GM19328 (cell line): ENCODE results near the gene SAFB2.

Experiments
- ATAC-seq: cut with Tn5 transposase; IDR thresholded peaks from one replicate; pipeline ENCODE4 v1.9.1; 2021; ENCODE audit warnings: mild to moderate bottlenecking, moderate library complexity; ENCODE audit not compliant: unreplicated experiment

The SAFB2 gene

DNA sequence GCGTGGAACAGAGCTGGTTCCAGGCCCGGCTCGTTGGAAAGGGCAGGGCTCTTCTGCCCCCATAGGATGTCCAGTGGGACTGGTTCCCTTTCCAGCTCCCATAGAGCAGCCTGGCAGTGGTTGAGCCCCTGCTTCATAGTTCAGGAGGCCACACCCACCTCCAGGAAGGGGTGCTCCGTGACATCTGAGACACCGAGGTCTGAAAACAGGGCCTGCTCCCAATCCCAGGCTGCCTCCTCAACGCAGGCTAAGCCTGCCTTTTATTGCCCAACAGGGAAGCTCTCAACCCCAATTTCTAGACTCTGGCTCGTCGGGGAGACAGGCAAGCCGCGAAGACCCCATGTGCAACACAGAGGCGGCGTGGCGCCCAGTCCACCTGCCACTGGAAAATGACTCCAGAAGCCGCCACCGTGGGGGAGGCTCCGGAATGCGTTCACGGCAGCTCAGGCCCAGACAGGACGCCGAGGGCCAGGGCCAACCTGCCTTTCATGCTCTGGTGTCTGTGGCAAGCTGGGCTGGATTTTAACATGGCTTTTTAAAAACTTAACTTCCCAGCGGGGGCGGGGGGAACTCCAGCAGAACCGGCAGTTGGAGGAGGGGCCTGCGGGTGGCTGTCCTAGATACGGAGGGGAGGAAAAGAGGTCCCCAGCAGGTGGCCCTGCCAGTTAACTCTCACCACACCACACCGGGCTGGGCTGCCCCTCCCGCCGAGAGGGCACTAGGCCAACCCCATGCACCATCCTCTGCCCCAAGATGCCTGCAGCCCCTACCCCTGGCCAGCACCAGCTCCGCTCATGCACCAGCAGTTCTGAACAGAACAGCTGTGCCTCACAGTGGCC, 36.9 kb downstream of the SAFB2 start:
- ATAC-seq = no peak

DNA sequence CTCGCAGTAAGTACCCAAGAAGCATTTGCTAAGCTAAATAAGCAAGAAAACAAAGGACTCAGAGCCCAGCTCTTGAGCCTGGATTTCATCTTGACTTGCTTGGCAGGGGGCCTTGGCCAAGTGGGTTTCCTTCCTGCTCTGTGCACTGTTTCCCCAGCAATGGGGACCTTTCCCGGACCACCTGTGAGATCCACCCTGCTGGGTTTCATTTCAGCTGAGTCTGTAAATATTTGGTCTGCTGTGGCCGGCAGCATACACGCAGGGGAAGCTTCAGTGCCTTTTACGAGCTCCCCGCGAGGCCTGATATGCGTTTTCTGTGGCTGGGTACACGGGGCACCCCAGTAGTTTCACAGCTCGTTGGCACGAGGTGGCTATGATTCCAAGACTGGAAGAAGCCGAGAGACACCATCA, 42.4 kb downstream of the SAFB2 start:
- no peak for ATAC-seq

DNA sequence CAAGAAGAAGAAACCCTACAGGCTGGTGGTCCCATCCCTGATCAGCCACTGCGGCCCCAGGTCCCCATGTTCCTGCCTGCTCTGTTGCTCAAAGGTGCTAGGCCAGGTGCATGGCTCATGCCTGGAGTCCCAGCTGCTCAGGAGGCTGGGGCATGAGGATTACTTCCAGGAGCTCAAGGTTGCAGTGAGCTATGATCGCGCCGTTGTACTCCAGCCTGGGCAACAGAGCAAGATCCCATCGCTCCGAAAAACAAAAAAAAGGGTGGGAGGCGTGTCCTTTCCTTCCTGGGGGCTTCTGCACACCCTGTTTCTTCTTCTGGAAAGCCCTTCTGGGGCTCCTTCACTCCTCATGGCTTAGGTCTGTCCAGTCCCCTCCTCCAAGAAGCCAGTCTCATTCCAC, 42.9 kb downstream of the SAFB2 start:
- no peak for ATAC-seq

DNA sequence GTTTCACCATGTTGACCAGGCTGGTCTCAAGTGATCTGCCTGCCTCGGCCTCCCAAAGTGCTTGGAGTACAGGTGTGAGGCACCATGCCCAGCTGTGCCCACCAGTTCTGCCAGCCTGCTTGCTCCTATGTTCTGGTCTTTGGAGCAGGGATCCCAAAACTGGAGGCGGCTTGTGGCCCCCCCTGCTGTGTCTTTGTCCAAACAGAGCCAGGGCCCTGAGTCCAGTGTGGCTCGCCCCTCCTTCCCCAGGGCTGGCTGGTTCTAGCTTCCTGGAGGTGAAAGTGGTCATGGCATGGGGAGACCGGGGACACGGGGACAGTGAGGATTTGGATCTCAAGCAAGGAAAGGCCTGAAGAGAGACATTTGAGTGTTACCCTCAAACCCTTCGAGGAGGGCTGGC, 43.3 kb downstream of the SAFB2 start:
- ATAC-seq = no peak

DNA sequence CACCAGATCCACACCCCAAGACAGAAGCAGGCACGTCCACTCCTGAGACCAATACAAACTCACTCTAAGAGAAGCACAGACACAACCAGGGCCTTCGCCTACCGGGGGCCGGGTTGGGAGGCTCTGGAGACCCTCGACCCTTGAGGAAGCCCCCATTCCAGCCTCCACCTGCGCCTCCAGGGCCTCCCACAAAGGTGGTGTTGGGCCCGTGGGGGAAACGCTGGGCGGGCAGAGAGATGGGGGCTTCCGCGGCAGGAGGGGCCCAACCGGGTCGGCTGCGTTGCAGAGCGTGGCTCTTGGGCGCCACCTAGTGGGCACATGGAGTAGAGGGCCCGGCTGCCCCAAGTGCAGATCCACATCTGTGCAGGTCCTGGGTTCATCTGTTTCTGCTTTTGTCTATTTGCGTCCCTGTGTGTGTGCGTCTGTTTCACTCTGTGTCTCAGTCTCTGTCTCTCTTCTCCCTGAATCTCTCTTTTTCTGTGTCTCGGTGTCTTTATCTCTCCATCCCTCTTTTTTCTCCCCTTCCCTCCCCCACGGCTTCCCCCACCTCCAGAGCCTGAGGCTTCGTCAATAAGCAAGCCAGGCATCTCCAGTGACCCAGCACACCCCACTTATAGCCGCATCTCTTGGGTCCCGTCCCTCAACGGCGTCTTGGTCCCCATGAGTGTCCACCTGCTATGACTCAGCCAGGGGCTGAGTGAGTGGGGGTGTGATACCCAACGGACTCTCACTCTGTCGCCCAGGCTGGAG, 44.3 kb downstream of the SAFB2 start:
- no peak for ATAC-seq

DNA sequence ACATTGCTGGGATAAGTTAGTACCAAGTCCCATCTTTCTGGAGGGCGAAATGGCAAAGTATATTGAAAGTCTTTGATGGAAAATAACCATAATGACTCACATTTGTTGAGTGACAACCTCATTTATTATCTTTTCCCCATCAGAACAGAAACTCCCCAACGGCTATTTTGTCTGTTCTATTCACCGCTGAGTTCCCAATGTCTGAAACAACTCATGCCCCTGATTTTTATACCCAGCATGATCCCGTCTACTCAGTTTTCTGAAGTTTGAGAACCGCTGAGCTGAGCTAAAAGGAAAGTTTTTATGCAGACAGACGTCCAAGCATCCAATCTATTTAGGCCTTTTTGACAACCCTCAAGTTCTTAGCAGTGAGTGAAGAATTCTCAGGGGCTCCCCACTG, 47.0 kb downstream of the SAFB2 start:
- no peak for ATAC-seq

DNA sequence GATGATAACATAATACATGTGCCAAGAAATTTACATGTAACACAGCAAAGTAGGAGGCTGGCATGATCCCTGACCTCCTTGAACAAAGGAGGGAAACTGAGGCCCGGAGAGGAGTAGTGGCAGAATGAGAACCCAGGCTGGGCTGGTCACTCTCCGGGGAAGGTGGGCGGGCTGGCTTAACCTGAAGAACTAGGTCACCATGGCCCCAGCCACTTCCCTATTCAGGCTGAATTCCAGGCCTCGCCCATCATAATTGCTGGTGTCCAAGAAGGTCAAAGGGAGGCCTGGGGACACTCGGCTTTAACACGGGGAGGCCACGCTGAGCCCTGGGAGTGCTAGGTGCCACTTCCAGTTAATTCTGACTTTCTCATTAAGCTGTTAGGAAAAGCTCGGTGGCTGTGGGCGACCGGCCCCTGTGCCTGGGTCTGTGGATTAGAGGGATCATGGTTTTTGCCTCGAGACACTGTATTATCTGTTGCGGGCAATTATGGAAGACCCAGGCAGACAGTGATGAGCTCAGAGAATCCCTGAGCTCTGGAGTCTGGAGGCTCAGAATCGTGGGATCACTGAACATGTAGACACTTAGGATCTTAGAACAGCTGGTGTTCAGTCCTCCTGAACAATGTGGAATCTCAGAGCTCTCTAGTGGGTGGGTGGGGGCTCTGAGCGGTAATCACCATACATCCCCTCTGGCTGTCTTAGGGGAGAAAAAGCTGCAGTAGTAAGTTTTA, 49.9 kb downstream of the SAFB2 start:
- ATAC-seq = no peak

DNA sequence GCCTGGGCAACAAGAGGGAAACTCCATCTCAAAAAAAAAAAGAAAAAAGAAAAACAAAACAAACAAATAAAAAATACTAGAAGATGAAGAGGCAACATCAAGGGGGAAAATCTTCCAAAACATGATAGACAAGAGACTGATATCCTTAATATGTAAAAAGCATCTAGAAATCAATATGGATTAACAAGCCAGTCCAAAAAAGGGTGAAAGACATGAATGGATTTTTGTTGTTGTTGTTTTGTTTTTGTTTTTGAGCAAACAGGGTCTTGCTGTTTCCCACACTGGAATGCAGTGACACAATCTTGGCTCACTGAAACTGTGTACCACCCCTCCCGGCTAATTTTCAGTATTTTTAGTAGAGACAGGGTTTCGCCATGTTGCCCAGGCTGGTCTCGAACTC, 50.8 kb downstream of the SAFB2 start:
- ATAC-seq = no peak

DNA sequence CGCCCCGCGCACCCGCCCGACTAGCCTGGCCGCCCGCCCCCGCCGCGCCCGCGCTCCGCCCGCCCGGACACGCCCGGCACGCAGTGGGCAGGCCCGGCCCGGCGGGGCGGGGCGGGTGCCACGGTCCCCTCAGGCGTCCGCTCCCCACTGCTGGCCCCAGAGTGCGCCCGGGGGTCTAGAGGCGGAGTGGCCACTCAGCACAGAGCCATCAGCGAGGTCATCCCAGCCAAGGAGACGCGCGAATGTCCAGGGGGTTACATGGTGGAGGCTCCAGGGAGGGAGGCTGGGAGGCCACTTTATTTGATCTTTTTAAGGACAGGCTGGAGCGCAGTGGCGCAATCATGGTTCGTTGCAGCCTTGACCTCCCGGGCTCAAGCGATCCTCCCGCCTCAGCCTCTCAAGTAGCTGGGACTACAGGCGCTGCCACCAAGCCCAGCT, 54.6 kb downstream of the SAFB2 start:
- ATAC-seq = no peak

DNA sequence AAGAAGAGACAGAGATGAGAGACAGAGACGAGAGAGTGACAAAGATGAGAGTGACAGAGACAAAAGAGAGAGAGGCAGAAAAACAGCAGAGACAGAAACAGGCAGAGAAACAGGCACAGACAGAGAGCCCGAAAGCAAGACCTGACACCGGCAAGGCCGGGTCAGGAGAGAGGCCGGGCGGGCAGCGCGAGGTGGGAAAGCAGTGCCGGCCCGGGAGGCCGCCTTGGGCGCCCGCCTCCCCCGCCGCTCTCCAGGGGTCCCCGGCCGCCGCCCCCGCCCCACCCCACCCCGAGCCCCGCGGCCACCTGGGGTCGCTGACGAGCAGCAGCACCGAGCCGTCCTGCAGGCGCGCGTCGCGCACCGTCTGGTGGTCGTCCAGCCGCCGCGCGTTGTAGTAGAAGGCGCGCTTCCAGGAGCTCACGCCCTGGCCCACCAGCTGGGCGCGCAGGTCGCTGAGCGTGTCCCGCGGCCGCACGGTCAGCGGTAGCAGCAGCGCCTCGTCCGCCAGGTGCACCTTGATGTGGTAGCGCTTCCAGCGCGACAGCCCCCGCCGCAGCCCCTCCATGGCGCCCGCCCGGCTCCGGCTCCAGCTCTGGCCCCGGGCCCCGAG, 55.1 kb downstream of the SAFB2 start, which contains the start of gene TINCR:
TSS of gene TINCR (minus strand) at position 594 of the 610 bp plus-strand sequence.
- ATAC-seq = no peak

DNA sequence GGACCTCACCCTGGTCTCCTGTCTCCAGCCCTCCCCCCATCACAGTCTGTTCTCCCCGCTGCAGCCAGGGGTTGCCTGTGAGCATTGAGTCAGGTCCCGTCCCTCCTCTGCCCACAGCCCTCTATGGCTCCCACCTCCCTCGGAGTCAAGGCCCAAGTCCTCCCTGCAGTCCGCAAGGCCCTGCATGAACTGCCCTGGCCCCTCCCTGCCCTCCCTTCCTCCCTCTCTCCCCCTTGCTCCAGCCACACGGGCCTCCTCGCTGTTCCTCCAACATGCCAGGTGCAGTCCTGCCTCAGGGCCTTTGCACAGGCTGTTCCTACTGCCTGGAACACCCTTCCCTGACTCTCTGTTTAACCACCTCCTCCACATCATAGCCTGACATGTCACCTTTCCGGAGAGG, 57.6 kb downstream of the SAFB2 start:
- no peak for ATAC-seq

DNA sequence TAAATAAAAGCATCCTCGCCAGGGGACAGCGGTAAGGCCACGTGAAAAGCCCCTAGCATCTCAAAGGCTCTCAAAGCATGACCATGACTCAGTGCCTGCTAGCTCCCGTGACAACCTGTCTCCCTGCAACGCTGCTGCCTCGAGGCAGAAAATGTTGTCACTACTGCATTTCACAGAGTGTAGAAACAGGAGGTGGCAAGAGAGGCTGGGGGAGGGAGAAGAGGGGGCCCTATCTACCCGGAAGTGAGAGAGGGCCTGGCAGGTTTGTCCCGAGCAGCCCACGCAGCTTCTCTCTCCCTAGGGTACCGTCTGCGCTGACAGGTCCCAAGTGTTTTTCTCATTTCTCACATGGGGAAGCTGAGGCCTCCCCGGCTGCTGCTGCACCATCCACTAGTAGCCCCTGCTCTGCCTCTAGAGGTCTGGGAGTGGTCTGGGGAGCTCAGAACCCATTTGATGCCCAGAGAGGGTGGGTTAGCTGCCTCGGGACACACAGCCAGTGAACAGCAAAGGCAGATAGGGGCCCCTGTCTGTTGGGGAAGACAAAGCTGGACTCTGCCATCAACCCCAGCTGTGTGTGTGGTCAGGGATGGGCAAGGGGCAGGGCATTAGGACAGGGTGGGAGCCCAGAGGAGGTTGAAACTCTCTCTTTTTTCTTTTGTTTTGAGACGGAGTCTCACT, 58.5 kb downstream of the SAFB2 start:
- no peak for ATAC-seq

DNA sequence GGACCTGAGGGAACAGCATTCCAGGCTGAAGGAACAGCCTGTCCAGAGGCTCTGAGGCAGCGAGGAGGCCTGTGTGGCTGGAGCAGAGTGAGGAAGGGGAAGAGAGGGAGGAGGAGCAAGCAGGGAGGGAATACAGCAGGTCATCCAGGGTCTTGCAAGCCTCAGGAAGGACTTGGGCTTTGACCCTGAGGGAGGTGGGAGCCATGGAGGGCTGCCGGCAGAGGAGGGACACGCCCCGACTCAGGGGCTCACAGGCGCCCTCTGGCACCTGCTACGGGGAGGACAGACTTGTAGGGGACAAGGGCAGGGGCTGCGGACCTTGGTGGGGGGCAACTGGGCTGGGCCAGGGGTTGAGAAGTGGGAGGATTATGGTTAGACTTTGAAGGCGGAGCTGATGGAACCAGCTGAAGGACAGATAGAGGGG, 59.6 kb downstream of the SAFB2 start:
- no peak for ATAC-seq

DNA sequence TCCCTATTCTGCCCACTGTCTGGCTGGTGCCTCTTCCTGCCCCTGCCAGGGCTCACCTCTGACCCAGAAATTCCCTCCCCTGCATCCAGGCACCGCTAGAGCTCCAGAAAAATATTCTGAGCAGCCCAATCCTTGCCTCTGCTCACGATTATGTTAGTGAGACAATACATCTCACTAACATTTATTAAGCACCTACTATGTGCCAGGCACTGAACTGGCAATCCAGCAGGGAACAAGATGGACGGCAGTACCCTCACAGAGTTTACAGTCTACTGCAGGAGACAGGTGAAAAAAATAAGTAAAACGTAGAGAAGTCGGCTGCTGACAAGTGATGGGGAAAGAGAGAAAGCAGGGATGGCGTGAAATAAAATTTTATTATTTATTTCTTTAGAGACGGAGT, 60.3 kb downstream of the SAFB2 start:
- no peak for ATAC-seq

DNA sequence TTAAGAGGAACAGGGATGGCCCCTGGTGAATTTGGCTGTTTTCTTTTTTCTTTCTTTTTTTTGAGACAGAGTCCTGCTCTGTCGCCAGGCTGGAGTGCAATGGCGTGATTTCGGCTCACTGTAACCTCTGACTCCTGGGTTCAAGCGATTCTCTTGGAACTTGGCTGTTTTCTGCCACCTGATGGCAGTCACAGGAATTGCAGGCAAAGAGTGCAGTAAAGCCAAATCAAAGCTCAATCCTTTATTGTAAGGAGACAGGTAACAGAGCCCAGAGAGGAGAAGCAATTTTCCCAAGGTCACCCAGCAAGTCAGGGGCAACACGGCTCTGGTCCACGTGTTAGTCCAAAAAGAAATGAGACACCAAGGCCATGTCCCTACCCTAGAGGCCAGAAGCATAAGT, 61.0 kb downstream of the SAFB2 start:
- no peak for ATAC-seq

DNA sequence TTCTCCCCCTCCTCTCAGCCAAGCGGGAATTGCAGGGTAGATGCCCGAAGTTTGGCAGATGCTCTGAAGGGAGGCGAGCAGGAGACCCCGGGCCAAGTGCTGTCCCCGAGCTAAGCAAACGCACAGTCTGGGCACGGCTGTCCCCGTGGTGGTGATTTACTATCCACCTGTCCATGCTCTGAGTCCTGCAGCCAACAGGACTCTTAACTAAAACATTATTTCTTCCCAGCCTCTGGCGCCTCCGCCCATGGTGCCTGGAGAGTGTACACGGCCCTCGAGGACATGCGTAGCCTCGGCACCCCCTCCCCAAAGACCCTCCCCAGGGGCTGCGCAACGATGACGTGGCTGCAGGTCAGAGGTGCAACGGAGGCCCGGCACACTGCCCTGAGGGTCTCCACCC, 62.4 kb downstream of the SAFB2 start:
- no peak for ATAC-seq

DNA sequence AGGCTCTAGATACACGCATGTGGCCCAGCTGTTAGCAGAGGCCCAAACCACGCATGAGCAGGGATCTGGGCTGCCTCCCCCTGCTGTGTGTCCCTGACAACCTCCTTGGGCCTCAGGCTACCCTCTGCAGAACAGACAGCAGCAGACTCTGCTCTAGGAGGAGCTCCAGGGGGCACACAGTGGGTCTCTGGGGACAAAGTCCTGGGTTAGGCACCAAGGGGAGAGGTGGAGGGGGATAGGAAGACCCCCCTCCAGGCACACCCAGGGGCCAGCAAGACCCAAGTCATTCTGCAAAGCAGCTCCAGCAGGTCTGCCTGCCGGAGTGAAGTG, 62.8 kb downstream of the SAFB2 start:
- ATAC-seq = no peak

DNA sequence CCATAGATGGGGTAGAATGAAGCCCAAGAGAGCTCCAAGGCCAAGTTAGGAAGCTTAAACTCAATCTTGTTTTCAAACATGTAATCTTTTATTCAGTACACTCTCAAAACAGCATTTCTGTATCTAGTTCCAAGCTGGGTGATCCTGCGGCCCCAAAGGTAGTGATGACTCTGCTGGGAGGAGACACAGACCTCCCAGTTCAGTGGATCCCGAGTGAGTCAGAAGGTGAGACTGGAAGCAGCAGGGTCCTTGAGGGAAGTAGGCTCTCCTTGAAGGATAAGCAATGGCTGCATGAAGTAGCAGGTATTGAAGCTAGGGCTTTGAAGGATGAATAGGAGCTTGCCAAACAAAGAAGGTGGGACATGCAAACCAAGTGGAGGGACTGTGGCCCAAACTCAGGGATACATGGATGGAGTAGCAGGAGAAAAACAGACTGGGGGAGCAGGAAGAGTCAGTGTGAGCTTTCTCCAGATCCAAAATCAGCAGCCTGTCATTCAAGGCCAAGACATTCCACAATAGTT, 64.4 kb downstream of the SAFB2 start:
- ATAC-seq = no peak

DNA sequence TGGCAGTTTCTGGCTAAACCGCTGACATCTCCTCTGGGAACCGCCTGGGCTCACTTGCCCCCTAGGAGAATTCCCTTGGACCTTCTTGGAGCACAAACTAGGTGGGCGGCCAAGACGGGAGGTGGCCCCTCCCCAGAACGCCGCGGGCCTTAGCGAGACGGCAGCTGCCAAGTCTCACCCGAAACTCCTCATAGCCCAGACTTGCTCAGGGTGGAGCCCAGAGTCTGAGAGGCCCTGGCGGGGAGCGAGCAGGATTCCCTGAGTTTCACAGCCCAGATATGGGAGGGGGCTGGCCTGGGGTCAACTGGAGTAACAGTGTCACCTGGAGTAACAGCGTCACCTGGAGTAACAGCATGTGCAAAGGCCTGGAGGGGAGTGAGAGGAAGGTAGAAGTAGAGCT, 64.9 kb downstream of the SAFB2 start:
- no peak for ATAC-seq

DNA sequence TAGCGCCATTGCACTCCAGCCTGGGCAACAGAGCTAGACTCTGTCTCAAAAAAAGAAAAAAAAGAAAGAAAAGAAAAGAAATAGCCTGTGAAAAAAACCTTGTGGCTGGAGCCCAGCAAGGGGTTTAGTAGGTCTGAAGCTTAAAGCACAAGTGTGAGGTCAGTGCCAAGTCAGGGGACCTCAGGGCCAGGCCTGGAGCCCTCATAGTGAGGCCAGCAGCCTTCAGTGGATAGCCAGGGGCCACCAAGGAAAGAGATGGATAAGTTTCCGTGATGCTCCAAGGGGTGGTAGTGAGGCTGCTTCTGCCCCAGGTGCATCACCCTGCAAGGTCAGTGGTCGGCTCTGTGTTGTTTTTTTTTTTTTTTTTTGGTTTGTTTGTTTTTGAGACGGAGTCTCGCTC, 67.7 kb downstream of the SAFB2 start:
- ATAC-seq = no peak
